GM19025 (cell line): ENCODE data around the gene LAMA5.

Experiments used
- ATAC-seq: cut with Tn5 transposase; IDR thresholded peaks from one replicate; pipeline ENCODE4 v1.9.1; 2021; ENCODE audit warnings: mild to moderate bottlenecking, low read depth, moderate library complexity; ENCODE audit not compliant: unreplicated experiment

Gene LAMA5

DNA sequence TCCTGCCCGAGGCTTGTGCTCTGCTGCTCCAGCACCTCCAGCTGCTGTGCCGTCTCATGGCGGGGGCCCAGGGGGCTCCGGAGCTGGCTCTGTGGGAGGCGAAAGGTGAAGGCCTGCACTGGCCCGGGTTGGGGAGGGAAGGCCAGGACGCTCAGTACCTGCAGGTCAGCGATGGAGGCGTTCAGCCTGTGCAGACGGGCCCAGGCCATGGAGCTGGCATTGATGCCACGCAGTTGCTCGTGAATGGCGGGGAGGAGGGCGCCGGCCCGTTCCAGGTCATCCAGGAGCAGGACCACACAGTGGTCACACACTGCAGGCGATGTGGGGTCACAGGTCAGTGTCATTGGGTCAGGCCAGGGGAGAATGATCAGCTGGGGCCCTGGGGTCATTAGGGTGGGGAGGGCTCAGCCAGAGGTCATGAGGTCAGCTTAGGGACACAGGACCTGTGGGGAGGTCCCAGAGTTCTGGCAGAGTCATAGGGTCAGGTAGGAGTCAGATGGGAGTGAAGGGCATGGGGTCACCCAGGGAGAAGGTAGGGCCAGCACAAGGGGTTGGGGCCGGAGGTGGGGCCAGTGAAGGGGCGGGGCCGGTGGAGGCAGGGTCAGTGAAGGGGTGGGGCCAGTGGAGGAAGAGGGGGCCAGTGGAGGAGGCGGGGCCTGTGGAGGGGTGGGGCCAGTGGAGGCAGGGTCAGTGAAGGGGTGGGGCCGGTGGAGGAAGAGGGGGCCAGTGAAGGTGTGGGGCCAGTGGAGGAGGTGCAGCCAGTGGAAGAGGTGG is 46.3 kb downstream of the LAMA5 start:
- ATAC-seq: no peak

DNA sequence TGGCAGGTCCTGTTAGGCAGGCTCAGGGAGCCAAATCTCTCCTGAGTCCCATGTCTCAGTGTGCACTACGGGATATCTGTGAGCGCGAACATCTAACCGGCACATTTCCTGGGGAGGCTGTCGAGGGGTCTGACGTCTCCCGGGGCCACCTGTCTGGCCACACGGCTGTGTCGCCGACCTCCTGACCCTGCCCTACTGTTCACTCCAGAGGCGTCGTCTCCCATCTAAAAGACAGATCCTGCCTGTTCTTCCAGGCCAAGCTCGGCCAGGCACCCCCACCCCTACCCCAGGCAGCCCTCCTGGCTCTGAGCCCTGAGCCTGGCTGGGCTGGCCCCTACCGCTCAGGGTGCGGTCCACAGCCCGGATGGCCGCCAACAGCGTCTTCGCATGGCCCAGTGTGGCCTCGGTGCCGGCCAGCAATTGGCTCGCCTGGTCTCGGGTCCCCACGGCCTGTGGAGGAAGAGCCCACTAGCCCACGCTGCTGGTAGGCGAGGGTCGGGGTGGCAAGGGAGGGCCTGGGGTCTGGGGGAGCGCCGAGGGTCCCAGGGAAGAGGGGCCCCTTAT is 47.7 kb downstream of the LAMA5 start:
- ATAC-seq: no peak

DNA sequence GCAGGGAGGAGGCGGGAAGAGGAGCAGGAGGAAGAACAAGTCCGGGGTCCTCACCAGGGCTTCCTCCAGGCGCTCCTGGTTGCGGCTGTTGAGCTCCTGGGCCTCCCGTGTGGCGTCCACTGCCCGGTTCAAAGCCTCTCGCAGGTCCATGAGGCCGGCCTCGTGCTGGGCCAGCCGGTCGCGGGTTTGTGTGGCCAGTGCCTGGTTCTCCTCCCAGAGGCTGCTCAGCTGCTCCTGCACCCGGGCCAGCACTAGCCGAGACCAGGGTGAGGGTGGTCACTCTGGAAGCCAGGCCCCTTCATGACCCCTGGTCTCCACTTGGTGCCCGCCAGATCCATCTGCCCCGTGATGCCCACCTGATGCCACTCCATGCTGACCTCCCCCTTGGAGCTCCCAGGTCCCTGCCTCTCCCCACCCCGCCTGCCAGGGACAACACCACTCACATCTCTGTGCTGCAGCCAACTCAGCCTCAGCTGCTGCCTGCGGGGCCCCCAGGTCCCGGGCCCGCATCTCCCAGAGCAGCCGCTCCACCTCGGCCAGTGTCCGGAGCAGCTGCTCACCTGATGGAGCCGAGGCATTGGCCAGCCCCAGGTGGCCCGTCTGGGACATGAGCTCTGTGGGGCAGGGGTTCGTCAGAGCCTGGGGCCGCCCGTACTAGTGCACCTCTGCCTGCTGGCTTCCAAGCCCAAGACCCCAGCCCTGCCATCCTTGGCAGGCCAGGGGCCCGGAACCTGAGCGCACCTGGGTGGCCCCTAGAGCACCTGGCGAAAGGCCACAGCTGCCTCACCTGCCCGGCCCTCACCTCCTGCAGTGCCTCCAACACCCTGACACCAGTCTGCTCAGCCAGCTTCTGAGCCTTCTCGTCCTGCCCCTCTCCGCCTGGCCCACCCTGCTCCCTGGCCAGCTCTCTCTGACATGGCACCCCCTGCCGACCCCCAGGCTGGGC is 48.4 kb downstream of the LAMA5 start:
- no peak for ATAC-seq

DNA sequence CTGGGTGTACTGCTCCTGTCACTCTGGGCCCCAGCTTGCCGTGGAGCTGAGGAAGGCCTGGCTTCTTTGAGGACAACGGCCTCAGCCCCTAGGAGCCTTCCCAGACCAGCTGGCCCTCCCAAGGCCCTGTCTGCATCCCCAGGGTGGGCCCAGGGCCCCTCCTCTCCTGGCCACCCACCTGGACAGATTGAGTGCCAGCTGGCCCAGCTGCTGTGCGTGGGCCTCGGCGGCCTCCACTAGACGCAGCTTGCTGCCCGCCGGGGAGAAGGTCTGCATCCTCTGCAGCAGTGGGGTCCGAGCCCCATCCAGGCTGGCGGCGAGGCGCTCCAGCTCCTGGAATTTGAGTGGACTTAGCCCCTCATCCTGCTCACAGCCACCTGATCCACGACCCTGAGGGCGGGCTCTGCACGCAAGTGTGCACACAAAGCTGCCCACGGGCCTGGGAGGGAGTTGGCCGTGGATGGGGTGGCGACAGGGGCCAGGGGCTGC is 49.9 kb downstream of the LAMA5 start:
- ATAC-seq: no peak

DNA sequence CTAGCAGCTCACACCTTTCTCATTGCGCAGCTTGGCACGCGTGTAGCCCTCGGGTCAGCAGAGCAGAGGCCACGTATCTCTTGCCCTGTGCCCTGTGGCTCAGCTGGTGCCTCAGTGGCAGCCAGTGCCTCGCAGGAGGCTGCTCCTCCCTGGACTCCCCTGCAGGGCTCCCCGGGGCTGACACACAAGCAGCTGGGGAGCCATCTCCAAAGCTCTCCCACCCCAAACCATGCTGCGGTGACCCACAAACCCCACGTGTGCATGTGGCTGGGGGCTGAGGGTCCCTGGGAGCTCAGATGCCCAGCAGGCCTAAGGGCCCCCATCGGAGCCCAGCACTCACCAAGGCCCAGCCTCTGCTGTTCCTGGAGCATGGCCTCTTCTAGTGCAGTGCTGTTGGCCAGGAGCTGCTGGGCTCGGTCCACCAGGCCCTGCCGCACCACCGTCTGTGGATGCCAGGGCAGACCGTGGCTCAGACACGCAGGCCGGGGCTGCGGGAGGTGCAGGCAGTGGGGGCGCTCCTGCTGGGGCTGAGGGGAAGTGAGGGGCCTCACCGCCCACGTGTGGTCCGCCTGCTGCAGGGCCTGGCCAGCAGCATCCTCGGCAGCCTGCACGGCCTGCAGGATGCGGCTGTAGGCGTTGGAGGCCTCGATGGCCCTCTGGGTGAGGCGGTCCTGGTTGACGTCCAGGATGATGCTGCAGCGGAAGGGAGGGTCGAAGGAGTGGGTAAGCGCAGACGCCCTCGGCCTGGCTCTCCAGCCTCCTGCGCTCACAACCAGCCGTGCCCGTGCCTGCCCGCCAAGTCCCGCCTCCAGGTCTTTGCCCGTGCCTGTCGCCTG is 50.6 kb downstream of the LAMA5 start:
- no peak for ATAC-seq

DNA sequence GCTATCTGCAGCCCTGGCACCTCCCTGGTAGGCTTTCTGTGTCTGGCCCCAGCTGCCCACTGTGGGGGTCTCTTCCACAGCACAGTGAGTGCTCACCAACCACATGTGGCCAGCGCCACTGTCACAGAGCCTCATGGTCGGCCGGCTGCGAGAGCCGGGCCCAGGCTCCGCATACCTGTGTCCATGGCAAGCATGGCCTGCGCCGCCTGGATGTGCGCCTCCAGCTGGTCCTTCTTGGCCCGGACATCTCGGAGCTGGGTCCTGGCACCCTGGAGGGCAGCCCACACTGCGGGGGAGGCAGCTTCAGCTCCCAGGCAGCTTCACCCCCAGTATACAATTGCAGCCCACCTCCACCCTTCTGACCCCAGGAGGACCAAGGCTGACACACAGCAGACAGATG is 51.3 kb downstream of the LAMA5 start:
- ATAC-seq: no peak

DNA sequence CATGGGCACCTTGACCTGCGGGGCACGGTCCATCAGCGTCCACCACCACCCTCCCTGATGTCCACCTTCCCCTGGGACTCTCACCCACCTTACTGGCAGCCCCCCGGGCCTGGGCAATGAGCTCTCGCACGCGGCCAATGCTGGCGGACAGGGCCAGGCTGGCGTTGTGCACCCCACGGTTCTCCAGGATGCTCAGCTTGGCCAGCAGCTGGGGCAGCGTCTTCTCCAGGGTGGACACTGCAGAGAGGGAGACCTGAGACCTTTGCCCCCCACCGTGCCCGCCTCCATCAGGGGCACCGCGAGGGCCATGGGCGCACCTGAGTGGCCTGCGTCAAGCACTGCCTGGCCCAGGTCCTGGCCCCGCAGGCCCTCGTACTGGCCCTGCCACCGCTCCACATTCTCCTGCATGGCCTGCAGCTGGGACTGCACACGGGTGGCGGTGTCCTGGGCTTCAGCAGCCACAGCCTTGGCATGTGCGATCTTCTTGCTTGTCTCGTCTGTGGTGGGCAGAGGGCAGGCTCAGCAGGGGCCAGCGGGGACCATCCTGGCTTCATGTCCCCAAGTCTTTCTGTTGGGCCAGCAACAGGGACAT is 52.3 kb downstream of the LAMA5 start:
- ATAC-seq: no peak

DNA sequence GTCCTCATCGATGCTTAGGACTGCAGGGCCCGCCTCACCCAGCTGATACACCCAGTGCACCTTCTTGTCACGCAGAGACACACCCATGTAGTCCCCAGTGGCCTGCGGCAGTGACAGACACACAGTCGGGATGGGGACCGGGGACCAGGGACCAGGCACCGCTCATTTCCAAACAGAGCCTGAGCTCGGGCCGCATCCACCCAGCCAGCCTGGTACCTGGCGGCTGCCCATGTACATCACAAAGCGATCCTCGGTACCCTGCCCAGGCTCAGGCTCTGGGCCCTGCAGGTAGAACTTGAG is 52.8 kb downstream of the LAMA5 start:
- ATAC-seq: no peak

DNA sequence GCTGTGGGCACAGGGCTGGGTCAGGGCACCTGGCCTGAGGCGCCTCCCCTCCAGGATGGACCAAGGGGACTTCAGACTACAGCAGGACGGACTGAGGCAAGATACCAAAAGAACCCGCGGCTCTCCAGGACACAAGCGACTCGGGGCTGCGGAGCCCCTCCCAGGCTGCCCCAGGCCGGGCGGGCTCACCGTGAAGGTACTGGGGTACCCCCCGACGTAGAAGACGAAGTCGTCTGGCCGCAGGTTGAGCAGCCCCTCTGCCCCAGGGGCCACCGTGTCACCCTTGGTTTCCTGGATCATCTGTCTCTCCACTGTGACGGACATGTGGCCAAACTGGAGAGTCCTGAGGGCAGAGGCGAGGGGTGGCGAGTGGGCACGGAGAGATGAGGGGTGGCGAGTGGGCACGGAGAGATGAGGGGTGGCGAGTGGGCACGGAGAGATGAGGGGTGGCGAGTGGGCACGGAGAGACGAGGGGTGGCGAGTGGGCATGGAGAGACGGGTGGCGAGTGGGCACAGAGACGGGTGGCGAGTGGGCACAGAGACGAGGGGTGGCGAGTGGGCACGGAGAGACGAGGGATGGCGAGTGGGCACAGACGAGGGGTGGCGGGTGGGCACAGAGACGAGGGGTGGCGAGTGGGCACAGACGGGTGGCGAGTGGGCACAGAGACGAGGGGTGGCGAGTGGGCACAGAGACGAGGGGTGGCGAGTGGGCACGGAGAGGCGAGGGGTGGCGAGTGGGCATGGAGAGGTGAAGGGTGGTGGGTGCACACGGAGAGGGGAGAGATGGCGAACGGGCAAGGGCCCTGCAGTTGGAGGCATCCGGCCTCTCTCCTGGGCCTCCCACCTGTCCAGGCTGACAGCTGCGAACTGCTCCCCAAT is 53.4 kb downstream of the LAMA5 start:
- no peak for ATAC-seq

DNA sequence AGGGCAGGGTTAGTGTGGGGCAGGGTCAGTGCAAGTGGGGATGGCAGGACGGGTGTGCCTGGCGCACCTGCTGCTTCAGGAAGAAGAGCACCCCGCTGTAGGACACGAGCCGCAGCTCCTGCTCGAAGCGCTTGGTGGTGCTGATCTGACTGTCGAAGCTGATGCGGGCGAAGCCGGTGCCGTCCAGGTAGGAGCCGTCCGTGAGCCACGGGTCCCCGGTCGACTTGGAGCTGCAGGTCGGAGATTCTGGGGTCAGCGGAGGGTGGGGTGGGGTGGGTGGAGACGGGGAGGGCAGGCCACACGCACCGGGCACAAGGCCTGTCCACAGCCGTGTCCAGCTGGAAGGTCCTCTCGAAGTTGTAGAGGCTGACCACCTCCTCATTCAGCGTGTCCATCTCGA is 54.1 kb downstream of the LAMA5 start:
- no peak for ATAC-seq

DNA sequence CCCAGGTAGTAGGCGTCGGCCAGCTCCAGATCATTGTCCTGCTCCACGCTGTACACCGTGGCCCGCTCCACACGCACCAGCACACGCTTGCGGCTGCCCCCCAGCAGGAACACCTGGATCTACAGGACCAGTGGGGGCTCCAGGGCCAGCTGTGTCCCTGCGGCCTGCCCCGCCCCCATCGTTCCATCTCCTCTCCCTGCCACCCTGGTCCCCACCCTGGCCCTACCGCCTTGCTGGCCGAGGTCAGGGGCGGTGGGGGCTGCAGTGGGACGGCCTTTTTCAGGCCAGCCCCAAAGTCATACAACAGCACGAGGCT is 54.5 kb downstream of the LAMA5 start:
- ATAC-seq: no peak

DNA sequence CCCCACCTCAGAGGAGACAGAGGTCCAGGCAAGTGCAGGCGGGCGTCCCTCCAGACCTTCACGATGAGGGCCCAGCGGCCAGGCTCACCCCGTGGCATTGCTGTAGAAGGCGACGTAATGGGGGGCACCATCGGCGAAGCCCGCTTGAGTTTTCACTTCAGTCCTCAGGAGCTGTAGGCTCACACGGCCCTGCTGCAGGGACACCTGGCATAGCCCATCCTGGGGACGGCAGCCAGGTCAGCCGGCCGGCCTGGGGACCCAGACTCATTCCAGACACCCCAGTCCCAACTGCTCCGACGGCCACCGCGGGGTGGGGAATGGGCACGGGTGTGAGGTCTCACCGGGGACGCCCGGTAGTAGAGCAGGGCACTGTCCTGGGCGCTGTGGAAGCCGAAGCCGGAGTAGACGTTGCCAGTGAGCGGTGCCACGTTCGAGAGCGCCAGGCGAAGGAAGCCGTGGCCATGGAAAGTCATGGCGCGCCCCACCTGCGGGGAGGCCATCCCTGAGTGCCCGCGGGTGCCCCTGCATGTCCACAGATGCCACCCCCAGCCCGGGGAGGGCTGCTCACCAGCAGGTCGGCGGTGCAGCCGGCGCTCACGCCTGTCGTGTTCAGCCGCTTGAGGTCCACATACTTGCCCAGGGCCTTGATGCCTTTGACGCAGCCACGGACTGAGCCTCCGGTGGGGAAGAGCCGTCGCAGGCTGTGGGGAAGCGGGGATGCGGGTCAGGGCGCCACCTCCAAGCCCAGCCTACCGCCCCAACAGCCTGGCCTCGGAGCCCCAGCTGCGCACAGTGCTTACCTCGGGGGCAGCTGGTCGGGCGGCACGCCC is 55.1 kb downstream of the LAMA5 start:
- ATAC-seq: no peak

DNA sequence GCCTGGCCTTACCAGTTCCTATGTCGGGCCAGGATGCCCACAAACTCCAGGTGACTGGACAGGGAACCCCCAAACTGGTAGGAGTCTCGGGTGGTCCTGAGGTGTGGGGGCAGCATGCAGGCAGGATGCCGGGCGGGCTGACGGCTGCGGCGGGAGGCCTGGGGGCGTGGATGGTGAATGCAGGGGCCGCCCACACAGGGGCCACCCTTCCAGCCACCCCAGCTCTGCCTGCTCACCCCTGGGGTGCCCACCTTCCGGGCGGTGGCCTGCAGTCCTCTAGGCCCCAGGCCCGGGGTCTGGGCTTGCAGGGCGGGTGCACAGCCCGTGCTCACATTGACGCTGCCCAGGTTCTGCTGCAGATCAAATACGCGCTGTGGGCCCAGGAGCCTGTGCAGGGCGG is 56.0 kb downstream of the LAMA5 start:
- no peak for ATAC-seq

DNA sequence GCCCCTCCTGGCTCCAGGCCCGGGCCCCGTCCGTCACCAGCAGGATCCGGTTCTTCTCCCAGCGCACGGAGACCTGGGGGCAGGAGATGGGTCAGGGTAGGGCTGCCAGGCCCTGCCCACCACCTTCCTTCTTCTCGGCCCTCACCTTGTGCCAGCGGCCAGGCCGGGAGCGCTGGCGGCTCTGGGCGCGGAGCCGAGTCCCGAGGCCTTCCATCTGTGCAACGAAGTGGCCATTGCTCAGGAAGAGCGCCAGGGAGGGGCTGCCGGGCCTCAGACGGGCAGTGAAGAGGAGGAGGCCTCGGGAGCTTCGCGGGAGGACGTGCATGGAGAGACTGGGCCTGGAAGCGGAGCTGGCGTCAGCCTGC is 56.4 kb downstream of the LAMA5 start:
- no peak for ATAC-seq

DNA sequence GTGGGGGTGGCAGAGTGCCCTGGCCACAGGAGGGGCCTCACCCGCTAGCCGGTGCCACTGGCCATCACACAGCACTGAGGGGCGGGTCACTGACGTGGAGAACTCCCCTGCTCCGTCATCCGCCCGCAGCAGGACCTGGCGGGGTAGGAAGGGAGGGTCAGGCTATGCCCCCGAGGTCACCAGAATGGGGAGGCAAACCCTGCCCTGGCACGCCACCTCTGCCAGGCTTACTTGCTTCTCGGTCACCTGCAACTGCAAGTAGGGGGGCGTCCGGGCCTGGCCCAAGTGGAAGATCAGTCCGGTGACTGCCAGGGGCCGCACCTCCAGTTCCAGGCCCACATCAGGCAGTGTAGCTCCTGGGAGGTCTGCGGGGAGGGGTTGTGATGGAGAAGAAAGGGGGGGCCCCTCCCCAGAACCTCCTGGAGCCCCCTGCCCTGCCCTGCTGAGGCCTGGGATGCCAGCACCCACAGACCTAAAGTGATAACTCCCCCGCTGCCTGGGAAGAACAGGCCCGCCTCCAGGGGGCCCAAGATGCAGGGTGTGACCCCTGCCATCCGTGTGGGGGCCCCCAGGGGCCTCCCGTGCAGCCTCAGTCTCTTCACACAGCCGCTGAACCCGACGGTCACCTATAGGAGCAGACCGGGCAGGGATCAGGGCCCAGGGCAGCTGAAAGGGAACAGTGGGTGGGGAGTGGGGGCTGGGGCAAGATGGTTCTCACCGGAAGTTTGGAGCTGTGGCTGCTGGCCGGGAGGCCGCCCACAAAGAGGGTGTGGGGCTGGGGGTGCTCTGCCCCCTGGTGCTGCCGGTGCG is 57.0 kb downstream of the LAMA5 start:
- ATAC-seq: no peak

DNA sequence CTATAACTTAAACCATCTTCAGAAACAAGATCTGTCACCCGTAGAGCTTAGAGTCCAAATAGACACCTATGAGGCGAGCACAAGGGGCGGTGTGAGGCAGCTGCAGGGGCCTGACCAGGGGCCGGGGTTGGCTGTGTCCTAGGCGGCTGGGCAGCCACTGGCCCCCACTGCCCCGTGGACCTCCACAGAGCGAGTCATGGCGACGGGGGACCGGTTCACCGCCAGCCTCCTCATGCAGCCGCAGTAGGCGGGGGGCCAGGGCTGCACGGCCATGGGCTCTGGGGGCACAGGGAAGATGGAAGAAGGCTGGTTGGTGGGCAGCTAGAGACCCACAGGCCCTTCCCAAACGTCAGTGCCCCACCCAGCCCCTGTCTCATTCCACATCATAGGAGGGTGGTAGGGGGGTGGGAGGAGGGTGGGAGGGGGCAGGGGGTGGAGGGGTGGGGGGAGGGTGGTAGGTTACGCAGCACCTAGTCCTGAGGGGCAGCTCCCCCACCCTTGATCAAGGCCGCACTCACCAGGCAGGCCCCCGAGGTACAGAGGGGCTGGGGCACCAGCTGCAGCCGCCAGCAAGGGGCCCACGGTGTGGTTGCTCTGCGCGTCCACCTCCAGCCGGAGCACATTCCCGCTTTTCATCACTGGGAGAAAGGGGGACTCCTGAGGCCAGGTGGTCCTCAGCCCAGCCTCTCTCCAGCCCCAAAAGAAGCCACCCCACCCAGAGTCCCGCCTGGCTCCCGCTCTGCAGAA is 57.7 kb downstream of the LAMA5 start:
- no peak for ATAC-seq
